H9 (cell line): Measurements from ENCODE around the gene KIF19. TPM values are rescaled to one million over a fixed set of nuclear protein-coding genes. Genes with fewer than 3 reads are reported as not detected.
A peak's percentile ranks its signal among the peaks of the same experiment; 100 is the strongest.
"Not testable (repeated sequence)": the region's sequence is repeated elsewhere in the genome, so short reads cannot be mapped to it uniquely, and the experiment has no call there.

ENCODE experiments used
- DNase-seq: peaks from one replicate; pipeline ENCODE4 v3.0.0-alpha.2; 2017
- H2AFZ ChIP-seq: one replicate; pipeline ENCODE4 v1.6.1; 2013; ENCODE audit warnings: mild to moderate bottlenecking, low read length, control low read depth, moderate library complexity
- H2AK5ac ChIP-seq: 2 replicates; pipeline ENCODE4 v1.6.1; 2013; ENCODE audit warnings: low read length, control low read depth, mixed read lengths; ENCODE audit not compliant: insufficient read length
- H2BK120ac ChIP-seq: one replicate; pipeline ENCODE4 v1.6.1; 2013; ENCODE audit warnings: low read depth, mild to moderate bottlenecking, low read length, control low read depth, inconsistent platforms; ENCODE audit not compliant: poor library complexity, severe bottlenecking
- H2BK12ac ChIP-seq: 2 replicates; pipeline ENCODE4 v1.6.1; 2013; ENCODE audit warnings: low read length, control low read depth, mixed read lengths, low read depth; ENCODE audit not compliant: insufficient read length
- H2BK15ac ChIP-seq: 2 replicates; pipeline ENCODE4 v1.6.1; 2013; ENCODE audit warnings: low read depth, low read length, control low read depth
- H2BK20ac ChIP-seq: one replicate; pipeline ENCODE4 v1.6.1; 2013; ENCODE audit warnings: low read depth, mild to moderate bottlenecking, low read length, control low read depth, inconsistent platforms; ENCODE audit not compliant: poor library complexity, severe bottlenecking
- H2BK5ac ChIP-seq: 2 replicates; pipeline ENCODE4 v1.6.1; 2013; ENCODE audit warnings: low read length, control low read depth, mixed read lengths; ENCODE audit not compliant: insufficient read length
- H3K14ac ChIP-seq: 2 replicates; pipeline ENCODE4 v1.6.1; 2013; ENCODE audit warnings: low read length, control low read depth; ENCODE audit not compliant: insufficient read depth
- H3K18ac ChIP-seq: 2 replicates; pipeline ENCODE4 v1.6.1; 2013; ENCODE audit warnings: low read depth, mild to moderate bottlenecking, mixed read lengths, low read length, control low read depth; ENCODE audit not compliant: insufficient read length
- H3K23ac ChIP-seq: 2 replicates; pipeline ENCODE4 v1.6.1; 2013; ENCODE audit warnings: low read length, control low read depth, mixed read lengths, low read depth; ENCODE audit not compliant: insufficient read length
- H3K23me2 ChIP-seq: 2 replicates; pipeline ENCODE4 v1.6.1; 2013; ENCODE audit warnings: low read depth, mild to moderate bottlenecking, mixed read lengths, low read length, control low read depth; ENCODE audit not compliant: insufficient read length, poor library complexity, severe bottlenecking
- H3K27ac ChIP-seq: 2 replicates; pipeline ENCODE4 v1.5.1; 2013; ENCODE audit warnings: low read length, control low read depth, mixed read lengths, low read depth; ENCODE audit not compliant: insufficient read length
- H3K27me3 ChIP-seq: 2 replicates; pipeline ENCODE4 v1.6.1; 2013; ENCODE audit warnings: low read length, control low read depth, inconsistent platforms; ENCODE audit not compliant: insufficient read depth
- H3K4ac ChIP-seq: 2 replicates; pipeline ENCODE4 v1.6.1; 2013; ENCODE audit warnings: low read depth, mild to moderate bottlenecking, control low read depth, inconsistent platforms, low read length, moderate library complexity
- H3K4me1 ChIP-seq: 2 replicates; pipeline ENCODE4 v1.6.1; 2013; ENCODE audit warnings: low read length, control low read depth, inconsistent platforms; ENCODE audit not compliant: insufficient read depth
- H3K4me2 ChIP-seq: 2 replicates; pipeline ENCODE4 v1.6.1; 2013; ENCODE audit warnings: low read length, control low read depth, mixed read lengths; ENCODE audit not compliant: insufficient read length, insufficient read depth
- H3K56ac ChIP-seq: 2 replicates; pipeline ENCODE4 v1.6.1; 2013; ENCODE audit warnings: low read depth, mild to moderate bottlenecking, mixed read lengths, low read length, control low read depth; ENCODE audit not compliant: insufficient read length
- H3K79me1 ChIP-seq: 2 replicates; pipeline ENCODE4 v1.6.1; 2013; ENCODE audit warnings: low read depth, mild to moderate bottlenecking, moderate library complexity, low read length, control low read depth, inconsistent platforms; ENCODE audit not compliant: insufficient read depth, poor library complexity, severe bottlenecking
- H3K79me2 ChIP-seq: 2 replicates; pipeline ENCODE4 v1.6.1; 2013; ENCODE audit warnings: low read length, control low read depth, inconsistent platforms; ENCODE audit not compliant: insufficient read depth
- H3K9ac ChIP-seq: 2 replicates; pipeline ENCODE4 v1.6.1; 2013; ENCODE audit warnings: low read length, control low read depth, mixed read lengths; ENCODE audit not compliant: insufficient read length; ENCODE audit errors: extremely low read depth
- H3K9me3 ChIP-seq: one replicate; pipeline ENCODE4 v1.6.1; 2013; ENCODE audit warnings: low read depth, low read length, inconsistent platforms; ENCODE audit not compliant: control insufficient read depth
- H3T11ph ChIP-seq: one replicate; pipeline ENCODE4 v1.6.1; 2013; ENCODE audit warnings: mild to moderate bottlenecking, low read length, control low read depth, inconsistent platforms
- H4K20me1 ChIP-seq: one replicate; pipeline ENCODE4 v1.6.1; 2013; ENCODE audit not compliant: control insufficient read depth, insufficient read length, insufficient read depth
- H4K5ac ChIP-seq: 2 replicates; pipeline ENCODE4 v1.6.1; 2013; ENCODE audit warnings: low read depth, mild to moderate bottlenecking, mixed read lengths, low read length, control low read depth; ENCODE audit not compliant: insufficient read length
- H4K8ac ChIP-seq: replicated peaks from 2 replicates; pipeline ENCODE4 v1.6.1; 2013; ENCODE audit warnings: low read length, control low read depth, mixed read lengths, low read depth; ENCODE audit not compliant: insufficient read length
- H4K91ac ChIP-seq: 2 replicates; pipeline ENCODE4 v1.6.1; 2013; ENCODE audit warnings: low read depth, mild to moderate bottlenecking, moderate library complexity, mixed read lengths, low read length, control low read depth; ENCODE audit not compliant: insufficient read length
- H3K27ac Mint-ChIP-seq, 3 experiments: 2 replicates in 2 of 3; 3 replicates in 1 of 3; pipeline ENCODE4 v1.8.0; 2020 to 2021; ENCODE audit warnings: mixed read lengths in 3 of 3, mild to moderate bottlenecking in 1 of 3, moderate library complexity in 1 of 3
- H3K27me3 Mint-ChIP-seq: 2 replicates; pipeline ENCODE4 v1.8.0; 2021; ENCODE audit warnings: low read depth, mild to moderate bottlenecking, moderate library complexity, mixed read lengths
- H3K36me3 Mint-ChIP-seq, 3 experiments: 2 replicates in 2 of 3; 3 replicates in 1 of 3; pipeline ENCODE4 v1.8.0; 2020 to 2021; ENCODE audit warnings: low read depth in 3 of 3, mixed read lengths in 3 of 3; ENCODE audit not compliant: insufficient read depth in 1 of 3
- H3K4me1 Mint-ChIP-seq, 2 experiments: 2 replicates each; pipeline ENCODE4 v1.8.0; 2020; ENCODE audit warnings: mixed read lengths in 2 of 2
- H3K4me3 Mint-ChIP-seq, 2 experiments: 2 replicates in 1 of 2; 3 replicates in 1 of 2; pipeline ENCODE4 v1.8.0; 2020 to 2021; ENCODE audit warnings: mild to moderate bottlenecking in 2 of 2, mixed read lengths in 2 of 2, moderate library complexity in 1 of 2
- H3K9me3 Mint-ChIP-seq, 2 experiments: 2 replicates in 1 of 2; 3 replicates in 1 of 2; pipeline ENCODE4 v1.8.0; 2020; ENCODE audit warnings: mild to moderate bottlenecking in 2 of 2, mixed read lengths in 2 of 2, moderate library complexity in 1 of 2
- CTCF ChIP-seq: fragments of 200-600 bp; sonication (generic); conservative IDR thresholded peaks from 3 replicates; pipeline ENCODE4 v1.8.0; 2021; ENCODE audit warnings: antibody characterized with exemption, mild to moderate bottlenecking
- WGBS: extraction: QIAGEN DNeasy Blood & Tissue Kit; methylation state at CpG from one replicate; pipeline ENCODE4 v1.1.7; 2013; ENCODE audit warnings: missing lambda C conversion rate, low lambda C conversion rate, mixed read lengths; ENCODE audit not compliant: insufficient read length; ENCODE audit errors: extremely low coverage; 5-methylcytosine and 5-hydroxymethylcytosine counted together
- total RNA-seq: library from RNA; stranded (reverse); gene quantifications from 2 replicates; pipeline ENCODE4 v1.2.1, GENCODE V29; 2021

Gene KIF19
- total RNA-seq, 1 experiment from 2014 or later = 0.13 TPM

- H3K79me2 ChIP-seq = no peaks in the 10 kb centered on the region
Measured at GRCh38 chr17:74281799-74282198, 44.2 kb upstream of the KIF19 start.

DNA sequence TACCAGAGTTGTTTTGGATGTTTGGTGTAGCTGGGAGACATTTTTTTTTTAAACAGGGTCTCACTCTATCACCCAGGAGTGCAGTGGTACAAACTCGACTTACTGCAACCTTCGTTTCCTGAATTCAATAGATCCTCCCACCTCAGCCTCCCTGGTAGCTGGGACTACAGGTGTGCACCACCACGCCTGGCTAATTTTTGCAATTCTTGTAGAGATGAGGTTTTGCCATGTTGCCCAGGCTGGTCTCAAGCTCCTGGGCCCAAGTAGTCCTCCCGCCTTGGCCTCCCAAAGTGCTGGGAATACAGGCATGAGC is 43.8 kb upstream of the KIF19 start:
- not testable (repeated sequence) for H2AFZ ChIP-seq, H3K23me2 ChIP-seq, H2BK12ac ChIP-seq, H3K27me3 ChIP-seq, H2BK5ac ChIP-seq, H2BK120ac ChIP-seq, H3K9me3 Mint-ChIP-seq, H2BK15ac ChIP-seq, H3T11ph ChIP-seq, H4K8ac ChIP-seq, H4K20me1 ChIP-seq, H3K9me3 ChIP-seq, H3K18ac ChIP-seq, H2BK20ac ChIP-seq, H3K4me1 Mint-ChIP-seq, H3K36me3 Mint-ChIP-seq, H4K91ac ChIP-seq, H3K4me3 Mint-ChIP-seq, H3K4me2 ChIP-seq, H4K5ac ChIP-seq, H3K79me2 ChIP-seq, H3K27ac ChIP-seq, H3K4me1 ChIP-seq, H3K14ac ChIP-seq, H3K27ac Mint-ChIP-seq, DNase-seq, H3K27me3 Mint-ChIP-seq, H3K4ac ChIP-seq, H3K23ac ChIP-seq, H3K56ac ChIP-seq, H3K9ac ChIP-seq, H2AK5ac ChIP-seq, H3K79me1 ChIP-seq
- no CpG with 5 or more reads among the region's 4 CpGs for WGBS

More at GRCh38 chr17:74281799-74282198, 44.2 kb upstream of the KIF19 start:
- Histone ChIP-seq H3K23ac (no peak overlapping the region), H3K9ac (no peak overlapping the region), H3K27me3 (no peaks in the 10 kb centered on the region), H3K4me1 (no peaks in the 10 kb centered on the region), H2AFZ (no peak overlapping the region), H3K18ac (no peak overlapping the region), H3K56ac (no peak overlapping the region), H2AK5ac (no peak overlapping the region), H3K4me2 (no peak overlapping the region), H2BK5ac (peak overlapping the region; percentile 62), H4K5ac (no peak overlapping the region), H2BK20ac (no peak overlapping the region), H3K27ac (no peak overlapping the region), H3K4ac (no peak overlapping the region), H4K8ac (no peak overlapping the region), H4K20me1 (no peaks in the 10 kb centered on the region), H3K23me2 (peaks cover 6% of the 10 kb centered on the region), H2BK15ac (no peak overlapping the region), H2BK120ac (no peak overlapping the region), H2BK12ac (no peak overlapping the region), H3K14ac (no peak overlapping the region; the same call in 1 of the 2 replicates), H3K9me3 (no peaks in the 10 kb centered on the region), H3K79me1 (no peaks in the 10 kb centered on the region), H3T11ph (no peak overlapping the region), H4K91ac (no peak overlapping the region)
- no peaks in the 10 kb centered on the region for H3K9me3 Mint-ChIP-seq
- peaks cover 10% of the 10 kb centered on the region for H3K27me3 Mint-ChIP-seq
- no CpG with 5 or more reads among the region's 20 CpGs for WGBS
- no peak for DNase-seq
- no peaks in the 10 kb centered on the region for H3K36me3 Mint-ChIP-seq
- H3K4me1 Mint-ChIP-seq = peaks cover 7 to 8% of the 10 kb centered on the region in 2 experiments; a peak in 3 of 4 replicates
- no peak for TF ChIP-seq CTCF
- no peak overlapping the region; a peak in 1 of 7 replicates for H3K27ac Mint-ChIP-seq
- no peak overlapping the region for H3K4me3 Mint-ChIP-seq
